H1 (cell line): Measurements from ENCODE around the gene OSBPL3. TPM values are rescaled to one million over a fixed set of nuclear protein-coding genes. Genes with fewer than 3 reads are reported as not detected.

Experiments
- polyA plus RNA-seq, 7 experiments: library from polyadenylated mRNA; depleted of rRNA in 3 of 7; stranded (reverse) in 5 of 7; unstranded in 2 of 7; fragments of >200 nt in 5 of 7; fragments of 200-250 nt in 2 of 7; gene quantifications; 1 replicate in 5 of 7; 2 replicates in 1 of 7; 4 replicates in 1 of 7; pipeline versions ENCODE4 v1.2.1 to v1.2.3, GENCODE V29; 2011 to 2013; ENCODE audit warnings: missing spikeins in 2 of 7, mixed read lengths in 2 of 7
- total RNA-seq: library from RNA; stranded (reverse); fragmentation: NEBNext Ultra II Directional; extraction: Animal tissue kit (Norgen Biotek cat#: 25700); gene quantifications from 2 replicates; pipeline ENCODE4 v1.2.1, GENCODE V29; 2021
- TF ChIP-seq, protein P1 (sequence below): IDR thresholded peaks from 2 replicates; pipeline ENCODE4 v1.6.1; 2011; ENCODE audit warnings: low read length, improper control_type of control experiment

The OSBPL3 gene
- total and polyA plus RNA-seq, 2 of the 8 experiments (the other 6 are each of a cell fraction or from before 2014, with no cell fraction given) = 2.8 to 13.9 TPM

GRCh38 chr7:24964191-24964590 is 15.8 kb downstream of the OSBPL3 start (continued):
- TF ChIP-seq, protein P1, sequence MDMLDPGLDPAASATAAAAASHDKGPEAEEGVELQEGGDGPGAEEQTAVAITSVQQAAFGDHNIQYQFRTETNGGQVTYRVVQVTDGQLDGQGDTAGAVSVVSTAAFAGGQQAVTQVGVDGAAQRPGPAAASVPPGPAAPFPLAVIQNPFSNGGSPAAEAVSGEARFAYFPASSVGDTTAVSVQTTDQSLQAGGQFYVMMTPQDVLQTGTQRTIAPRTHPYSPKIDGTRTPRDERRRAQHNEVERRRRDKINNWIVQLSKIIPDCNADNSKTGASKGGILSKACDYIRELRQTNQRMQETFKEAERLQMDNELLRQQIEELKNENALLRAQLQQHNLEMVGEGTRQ = no peak
